ENCODE results near the gene NDUFAF5. TPM values are rescaled to one million over a fixed set of nuclear protein-coding genes. Genes with fewer than 3 reads are reported as not detected.

NDUFAF5 gene
- total RNA-seq, 2 experiments from 2014 or later, result 70.8 to 73.5 TPM

DNA sequence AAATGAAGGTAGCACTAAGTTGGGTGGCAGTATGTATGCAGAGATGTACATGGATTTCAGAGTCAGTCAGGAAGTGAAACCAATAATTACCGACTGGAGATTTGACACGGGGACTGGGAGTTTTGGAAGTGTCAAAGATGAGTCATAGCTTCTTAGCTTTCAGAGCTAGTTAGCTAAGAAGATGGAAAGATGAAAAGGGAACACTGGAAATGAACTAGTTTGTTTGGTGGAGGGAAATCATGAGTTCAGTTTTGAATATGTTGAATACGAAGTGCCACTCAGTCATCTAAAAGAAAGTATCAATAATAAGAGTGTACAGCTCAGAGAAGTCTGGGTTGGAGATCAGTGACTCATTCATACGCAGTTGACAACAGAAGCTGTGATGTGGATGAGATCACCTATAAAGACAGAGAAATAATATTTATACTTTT lies 7.6 kb upstream of the NDUFAF5 start:
- Mint-ChIP-seq H3K9me3 (no peaks in the 10 kb centered on the region), H3K36me3 (ENCODE audit: low read depth) (peaks cover 71% of the 10 kb centered on the region), H3K4me3 (no peak overlapping the region), H3K27ac (peak overlapping the region; percentile 40), H3K4me1 (ENCODE audit: low read depth) (peaks cover 33% of the 10 kb centered on the region), H3K27me3 (no peaks in the 10 kb centered on the region)
- Histone ChIP-seq H3K4me1 (ENCODE audit: insufficient read depth, low read length) (no peaks in the 10 kb centered on the region), H3K9me3 (ENCODE audit: control insufficient read depth in 1 of 2, insufficient read depth in 1 of 2, low read length in 2 of 2) (no peaks in the 10 kb centered on the region), H3K4me3 (ENCODE audit: low read length) (no peak overlapping the region), H3K27ac (ENCODE audit: low read depth in 1 of 2, low read length in 2 of 2) (no peak overlapping the region), H3K27me3 (ENCODE audit: control insufficient read depth in 1 of 2, insufficient read depth in 2 of 2, low read length in 2 of 2) (no peaks in the 10 kb centered on the region), H3K36me3 (ENCODE audit: insufficient read depth, low read length) (peaks cover 51% of the 10 kb centered on the region)
- intact Hi-C loops (cut with DNase I, micrococcal nuclease), result no loop called here
- ATAC-seq (ENCODE audit: poor library complexity) (no peak), DNase-seq (peak in 2 of 14 experiments; percentile 10 to 54)
- TF ChIP-seq, protein P1, sequence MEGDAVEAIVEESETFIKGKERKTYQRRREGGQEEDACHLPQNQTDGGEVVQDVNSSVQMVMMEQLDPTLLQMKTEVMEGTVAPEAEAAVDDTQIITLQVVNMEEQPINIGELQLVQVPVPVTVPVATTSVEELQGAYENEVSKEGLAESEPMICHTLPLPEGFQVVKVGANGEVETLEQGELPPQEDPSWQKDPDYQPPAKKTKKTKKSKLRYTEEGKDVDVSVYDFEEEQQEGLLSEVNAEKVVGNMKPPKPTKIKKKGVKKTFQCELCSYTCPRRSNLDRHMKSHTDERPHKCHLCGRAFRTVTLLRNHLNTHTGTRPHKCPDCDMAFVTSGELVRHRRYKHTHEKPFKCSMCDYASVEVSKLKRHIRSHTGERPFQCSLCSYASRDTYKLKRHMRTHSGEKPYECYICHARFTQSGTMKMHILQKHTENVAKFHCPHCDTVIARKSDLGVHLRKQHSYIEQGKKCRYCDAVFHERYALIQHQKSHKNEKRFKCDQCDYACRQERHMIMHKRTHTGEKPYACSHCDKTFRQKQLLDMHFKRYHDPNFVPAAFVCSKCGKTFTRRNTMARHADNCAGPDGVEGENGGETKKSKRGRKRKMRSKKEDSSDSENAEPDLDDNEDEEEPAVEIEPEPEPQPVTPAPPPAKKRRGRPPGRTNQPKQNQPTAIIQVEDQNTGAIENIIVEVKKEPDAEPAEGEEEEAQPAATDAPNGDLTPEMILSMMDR (IDR thresholded peaks at IDR 0.05), result no peak
- ChIA-PET CTCF (interaction anchor here (0.8 kb wide), 1 partner anchor 11 kb away, joined by 3 read pairs; no protein-coding TSS in a partner anchor), POLR2A (no interaction called here)

DNA sequence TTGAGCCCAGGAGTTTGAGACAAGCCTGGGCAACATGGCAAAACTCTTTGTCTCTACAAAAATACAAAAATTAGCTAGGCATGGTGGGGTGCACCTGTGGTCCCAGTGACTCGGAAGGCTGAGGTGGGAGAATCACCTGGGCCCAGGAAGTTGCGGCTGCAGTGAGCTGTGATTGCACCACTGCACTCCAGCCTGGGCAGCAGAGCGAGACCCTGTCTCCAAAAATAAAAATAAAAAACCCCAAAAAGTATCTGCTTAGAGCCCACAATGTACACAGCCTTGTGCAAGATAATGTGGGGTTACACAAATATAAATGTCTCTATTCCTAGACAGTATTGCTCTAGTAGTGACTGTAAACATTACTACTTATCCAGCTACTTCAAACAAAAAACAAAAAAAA lies 6.0 kb upstream of the NDUFAF5 start:
- Mint-ChIP-seq H3K27ac (no peak overlapping the region), H3K36me3 (ENCODE audit: low read depth) (peaks cover 65% of the 10 kb centered on the region), H3K4me3 (no peak overlapping the region), H3K9me3 (no peaks in the 10 kb centered on the region), H3K4me1 (ENCODE audit: low read depth) (peaks cover 39% of the 10 kb centered on the region), H3K27me3 (no peaks in the 10 kb centered on the region)
- H3K4me1 ChIP-seq (ENCODE audit: insufficient read depth, low read length), result peaks cover 5% of the 10 kb centered on the region
- ChIA-PET CTCF (no interaction called here), POLR2A (no interaction called here)
- no peak overlapping the region for H3K27ac ChIP-seq (ENCODE audit: low read depth in 1 of 2, low read length in 2 of 2)
- H3K9me3 ChIP-seq (ENCODE audit: control insufficient read depth in 1 of 2, insufficient read depth in 1 of 2, low read length in 2 of 2), result no peaks in the 10 kb centered on the region
- H3K4me3 ChIP-seq (ENCODE audit: low read length), result no peak overlapping the region
- H3K36me3 ChIP-seq (ENCODE audit: insufficient read depth, low read length), result peaks cover 46% of the 10 kb centered on the region
- TF ChIP-seq, protein P1 (IDR thresholded peaks at IDR 0.05), result no peak
- H3K27me3 ChIP-seq (ENCODE audit: control insufficient read depth in 1 of 2, insufficient read depth in 2 of 2, low read length in 2 of 2), result no peaks in the 10 kb centered on the region
- DNase-seq (no peak), ATAC-seq (ENCODE audit: poor library complexity) (no peak)
- intact Hi-C loops (cut with DNase I, micrococcal nuclease), result no loop called here

DNA sequence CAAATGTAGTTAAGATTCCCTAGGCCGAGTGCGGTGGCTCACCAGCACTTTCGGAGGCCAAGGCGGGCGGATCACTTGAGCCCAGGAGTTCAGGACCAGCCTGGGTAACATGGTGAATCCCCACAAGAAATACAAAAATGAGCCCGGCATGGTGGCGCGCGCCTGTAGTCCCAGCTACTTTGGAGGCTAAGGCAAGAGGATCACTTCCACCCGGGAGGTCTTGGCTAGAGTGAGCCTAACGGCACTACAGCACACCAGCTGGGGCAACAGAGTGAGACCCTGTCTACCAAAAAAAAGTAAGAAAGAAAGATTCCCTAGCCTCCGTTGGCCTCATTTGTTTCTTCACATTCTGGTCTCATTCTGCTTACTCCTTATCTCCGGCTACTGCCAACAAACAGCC lies 1.3 kb upstream of the NDUFAF5 start:
- DNase-seq (no peak), ATAC-seq (ENCODE audit: poor library complexity) (no peak)
- no peak overlapping the region for H3K27ac Mint-ChIP-seq
- no peaks in the 10 kb centered on the region for H3K27me3 ChIP-seq (ENCODE audit: control insufficient read depth in 1 of 2, insufficient read depth in 2 of 2, low read length in 2 of 2)
- intact Hi-C loops (cut with DNase I, micrococcal nuclease), result loop anchor here in 1 of 2 experiments (10.0 kb wide), 2 partner anchors 549 to 1889 kb away; no protein-coding TSS in a partner anchor
- no peak overlapping the region for H3K27ac ChIP-seq (ENCODE audit: low read depth in 1 of 2, low read length in 2 of 2)
- no peaks in the 10 kb centered on the region for H3K27me3 Mint-ChIP-seq
- H3K36me3 Mint-ChIP-seq (ENCODE audit: low read depth), result peaks cover 49% of the 10 kb centered on the region
- ChIA-PET CTCF (interaction anchor here (1.5 kb wide), 1 partner anchor 12 kb away, joined by 6 read pairs; no protein-coding TSS in a partner anchor), POLR2A (no interaction called here)
- H3K4me1 ChIP-seq (ENCODE audit: insufficient read depth, low read length), result peaks cover 15% of the 10 kb centered on the region
- no peaks in the 10 kb centered on the region for H3K9me3 Mint-ChIP-seq
- H3K36me3 ChIP-seq (ENCODE audit: insufficient read depth, low read length), result peaks cover 28% of the 10 kb centered on the region
- no peaks in the 10 kb centered on the region for H3K9me3 ChIP-seq (ENCODE audit: control insufficient read depth in 1 of 2, insufficient read depth in 1 of 2, low read length in 2 of 2)
- TF ChIP-seq, protein P1 (IDR thresholded peaks at IDR 0.05), result no peak
- no peak overlapping the region for H3K4me3 ChIP-seq (ENCODE audit: low read length)
- H3K4me1 Mint-ChIP-seq (ENCODE audit: low read depth), result peaks cover 62% of the 10 kb centered on the region
- H3K4me3 Mint-ChIP-seq, result peak overlapping the region; percentile 98

Data from CD4-positive, alpha-beta T cell (primary cell).